22Rv1 (cell line): Measurements from ENCODE around the gene CTDP1.

ENCODE experiments used
- CTCF ChIP-seq: fragments of 450-650 bp; IDR thresholded peaks from 2 replicates; pipeline ENCODE4 v1.5.1; 2017; ENCODE audit warnings: mild to moderate bottlenecking
- ZFX ChIP-seq: fragments of 450-650 bp; IDR thresholded peaks from 2 replicates; pipeline ENCODE4 v1.6.1; 2017; ENCODE audit warnings: antibody characterized with exemption, borderline replicate concordance

GRCh38 chr18:79781331-79781941 is 101.8 kb downstream of the CTDP1 start:
- TF ChIP-seq CTCF (no peak), ZFX (no peak)
